Dermis blood vessel endothelial cell (primary cell): ENCODE data around the gene NUDT3. TPM values are rescaled to one million over a fixed set of nuclear protein-coding genes. Genes with fewer than 3 reads are reported as not detected.
"Not testable (repeated sequence)": the region's sequence is repeated elsewhere in the genome, so short reads cannot be mapped to it uniquely, and the experiment has no call there.

Experiments used
- DNase-seq: peaks from one replicate; pipeline ENCODE4 v3.0.0; 2010
- total RNA-seq: library from RNA; depleted of rRNA; stranded (reverse); fragments of >200 nt; gene quantifications from 2 replicates; pipeline ENCODE4 v1.2.3, GENCODE V29; 2014

The NUDT3 gene
- total RNA-seq, result 24.3 and 33.9 TPM in 2 replicates

GRCh38 chr6:34392497-34393190 lies at the start of gene NUDT3:
Gene NUDT3 (minus strand): TSS chr6:34392669. CDS start chr6:34392362, 307 bp downstream.
- DNase-seq, result peak; percentile 96

- no peak for DNase-seq
Observed at GRCh38 chr6:34441526-34441925, 49.1 kb upstream of the NUDT3 start.

- no peak for DNase-seq
Observed at GRCh38 chr6:34439442-34439841, 47.0 kb upstream of the NUDT3 start.

- no peak for DNase-seq
Observed at GRCh38 chr6:34438705-34439104, 46.2 kb upstream of the NUDT3 start.

- DNase-seq, result no peak
Observed at GRCh38 chr6:34437644-34437970, 45.1 kb upstream of the NUDT3 start.

DNA sequence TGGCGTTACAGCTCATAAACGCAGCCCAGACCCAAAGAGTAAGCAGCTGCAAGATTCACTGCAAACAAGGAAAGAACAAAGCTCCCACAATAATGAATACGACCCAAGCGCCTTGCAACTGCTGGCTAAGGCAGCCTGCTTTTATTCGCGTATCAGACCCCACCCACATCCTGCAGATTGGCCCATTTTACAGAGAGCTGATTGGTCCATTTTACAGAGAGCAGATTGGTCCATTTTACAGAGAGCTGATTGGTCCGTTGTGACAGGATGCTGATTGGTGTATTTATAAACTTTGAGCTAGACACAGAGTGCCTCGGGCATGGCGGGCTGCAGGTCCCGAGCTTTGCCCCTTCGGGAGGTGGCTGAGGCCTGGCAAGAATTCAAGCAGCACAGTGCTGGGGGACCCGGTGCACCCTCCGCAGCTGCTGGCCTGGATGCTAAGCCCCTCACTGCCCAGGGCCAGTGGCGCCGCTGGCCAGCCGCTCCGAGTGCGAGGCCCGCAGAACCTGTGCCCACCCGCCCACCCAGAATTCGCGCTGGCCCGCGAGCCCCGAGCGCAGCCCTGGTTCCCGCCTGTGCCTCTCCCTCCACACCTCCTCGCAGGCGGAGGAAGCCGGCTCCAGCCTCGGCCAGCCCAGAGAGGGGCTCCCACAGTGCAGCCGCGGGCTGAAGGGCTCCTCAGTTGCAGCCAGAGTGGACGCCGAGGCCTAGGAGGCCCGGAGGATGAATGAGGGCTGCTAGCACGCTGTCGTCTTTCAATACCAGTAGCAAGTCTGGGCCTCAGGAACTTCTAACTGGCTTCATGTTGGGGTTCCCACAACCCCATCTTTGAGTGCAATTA lies 44.6 kb upstream of the NUDT3 start:
- no peak for DNase-seq

GRCh38 chr6:34435916-34436315 lies 43.4 kb upstream of the NUDT3 start:
- no peak for DNase-seq

DNA sequence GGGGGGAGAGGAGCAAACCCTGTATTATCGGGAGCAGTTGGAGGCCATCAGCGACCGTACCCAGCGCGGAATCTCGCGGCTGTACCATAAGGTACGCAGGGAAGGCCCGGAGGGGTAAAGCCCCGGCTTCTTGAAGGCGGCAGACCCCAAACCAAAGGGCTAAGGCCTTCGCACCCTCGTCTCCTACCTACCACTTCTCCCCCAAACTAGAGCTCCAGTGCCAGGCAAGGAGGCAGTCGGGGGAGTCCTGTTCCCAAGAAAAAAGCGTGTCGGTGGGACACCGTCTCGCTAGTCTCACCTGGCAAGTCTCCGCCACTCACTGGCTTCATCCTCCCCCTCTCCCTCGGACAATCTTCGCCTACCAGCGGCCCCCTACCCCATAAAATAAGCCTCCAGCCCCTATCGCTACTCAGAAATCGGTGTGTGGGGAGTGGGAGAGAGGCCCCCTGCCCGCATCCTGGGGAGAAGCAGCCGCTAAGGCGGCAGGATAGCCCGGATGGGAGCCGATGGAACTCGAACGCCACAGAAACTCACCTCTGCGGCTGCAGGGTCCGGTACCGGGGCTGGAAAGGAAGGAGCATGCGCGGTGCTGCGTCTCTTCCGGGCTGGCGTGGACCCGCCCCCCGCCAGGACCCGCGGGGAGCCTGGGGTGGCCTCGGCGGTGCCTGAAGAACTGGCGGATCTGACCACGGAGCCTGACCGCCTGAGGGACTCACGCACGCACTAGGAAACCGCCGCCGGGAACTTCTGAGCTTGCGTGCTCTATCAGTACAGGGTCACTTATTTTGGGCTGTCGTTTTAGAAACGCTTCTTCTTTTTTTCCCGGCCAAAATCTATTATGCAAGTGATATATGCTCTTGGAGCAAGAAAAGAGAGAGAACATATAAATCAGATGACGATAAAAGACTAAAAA lies 33.3 kb upstream of the NUDT3 start, which contains the start of gene RPS10:
TSS of gene RPS10 (minus strand) at position 572 of the 913 bp plus-strand sequence. CDS start 848 bp downstream, outside the sequence.
- DNase-seq, result peak; percentile 97

- no peak for DNase-seq
Observed at GRCh38 chr6:34425132-34425497, 32.6 kb upstream of the NUDT3 start.

DNA sequence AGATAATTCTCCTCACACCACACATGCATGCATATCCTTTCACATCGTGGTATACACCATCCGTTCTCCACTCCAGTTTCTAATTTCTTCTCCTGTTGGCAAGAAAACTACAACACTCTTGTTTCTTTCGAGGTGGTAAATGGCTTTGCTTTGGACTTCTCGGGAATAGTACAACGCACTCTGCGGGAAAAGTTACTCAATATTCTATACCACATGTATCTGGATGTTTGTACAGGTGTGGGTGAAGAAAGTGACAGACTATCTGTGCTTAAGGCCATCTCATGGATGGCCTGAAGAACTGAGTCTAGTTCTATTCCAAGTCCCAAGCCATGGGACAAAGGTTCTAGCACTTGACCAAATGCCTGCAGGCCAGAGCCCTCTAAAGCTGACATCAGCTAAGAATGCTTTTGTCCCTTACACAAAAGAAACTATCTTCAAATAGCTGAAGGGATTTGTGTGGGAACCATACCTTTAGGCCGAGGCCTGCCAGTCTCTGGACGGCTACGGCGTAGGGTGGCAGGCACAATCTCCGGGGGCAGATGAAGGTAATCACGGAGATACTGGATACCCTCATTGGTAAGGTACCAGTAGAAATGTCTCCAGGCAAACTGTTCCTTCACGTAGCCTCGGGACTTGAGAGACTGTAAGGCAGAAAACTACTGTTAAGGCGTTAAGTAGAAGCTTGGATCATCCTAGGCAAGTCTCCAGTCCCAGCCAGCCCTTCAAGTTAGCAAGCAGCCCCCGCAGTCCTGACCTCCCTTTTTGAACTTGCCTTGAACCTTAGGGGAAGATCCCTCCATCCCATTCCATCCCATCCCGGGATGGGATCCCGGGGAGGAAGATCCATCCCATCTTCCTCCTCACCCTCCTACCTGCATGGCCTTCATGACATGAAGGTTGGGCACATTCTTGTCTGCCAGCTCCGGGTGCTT lies 32.0 kb upstream of the NUDT3 start:
- DNase-seq, result no peak

- DNase-seq, result no peak
Observed at GRCh38 chr6:34423254-34423653, 30.8 kb upstream of the NUDT3 start.

- DNase-seq, result no peak
Observed at GRCh38 chr6:34418367-34418766, 25.9 kb upstream of the NUDT3 start.

DNA sequence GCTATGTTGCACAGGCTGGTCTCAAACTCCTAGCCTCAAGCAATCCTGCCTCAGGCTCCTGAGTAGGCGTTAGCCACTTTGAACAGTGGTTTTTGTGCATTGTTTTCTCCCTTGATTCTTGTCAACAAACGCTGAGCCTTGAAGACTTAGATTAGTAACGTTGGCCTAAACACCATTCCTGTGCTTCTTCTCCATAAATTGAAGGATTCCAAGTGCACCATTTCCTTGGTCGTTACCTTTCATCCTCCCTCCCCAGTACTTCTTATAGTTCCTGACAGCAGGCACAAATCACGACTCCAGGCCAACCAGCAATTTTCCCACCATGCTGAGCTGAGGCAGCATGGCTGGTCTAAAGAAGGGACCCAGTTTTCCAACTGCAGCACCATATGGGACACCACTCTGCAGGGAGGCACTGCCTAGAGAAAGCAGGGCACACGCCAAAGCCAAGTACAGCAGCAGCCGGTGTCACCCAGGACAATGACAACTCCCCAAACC lies 24.5 kb upstream of the NUDT3 start:
- DNase-seq, result no peak

DNA sequence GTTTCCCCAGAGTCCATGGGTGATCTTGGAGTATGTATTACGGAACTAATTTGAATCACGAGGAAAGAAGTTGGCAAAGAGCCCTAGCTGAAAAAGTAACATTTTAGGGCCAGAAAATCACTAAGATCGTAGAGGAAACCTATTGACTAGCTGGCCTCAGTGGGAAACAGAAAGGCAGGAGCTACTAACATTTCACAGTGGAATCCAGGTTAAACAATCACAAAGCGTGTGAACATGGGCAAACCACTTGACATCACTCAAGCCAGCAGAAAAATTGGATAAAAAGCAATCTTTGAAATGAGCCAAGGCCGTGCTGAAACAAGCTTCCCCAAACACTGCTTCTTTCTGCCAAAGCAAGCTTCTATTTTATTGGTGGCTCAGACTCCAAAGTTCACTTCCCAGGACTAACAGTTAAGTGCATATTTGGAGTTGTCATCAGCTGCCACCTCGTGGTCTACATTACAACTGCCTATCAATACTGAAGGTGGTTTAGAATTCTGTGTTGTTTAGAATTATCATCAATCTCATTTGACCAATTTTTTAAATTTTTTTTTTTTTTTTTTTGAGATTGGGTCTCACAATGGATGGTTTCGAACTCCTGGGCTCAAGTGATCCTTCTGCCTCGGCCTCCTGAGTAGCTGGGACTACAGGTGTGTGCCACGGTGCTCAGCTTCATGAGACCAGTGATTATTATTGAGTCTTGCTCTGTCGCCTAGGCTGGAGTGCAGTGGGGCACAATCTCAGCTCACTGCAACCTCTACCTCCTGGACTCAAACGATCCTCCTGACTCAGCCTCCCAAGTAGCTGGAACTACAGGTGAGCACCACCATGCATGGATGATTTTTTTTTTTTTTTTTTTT lies 22.8 kb upstream of the NUDT3 start:
- peak; percentile 88 for DNase-seq

DNA sequence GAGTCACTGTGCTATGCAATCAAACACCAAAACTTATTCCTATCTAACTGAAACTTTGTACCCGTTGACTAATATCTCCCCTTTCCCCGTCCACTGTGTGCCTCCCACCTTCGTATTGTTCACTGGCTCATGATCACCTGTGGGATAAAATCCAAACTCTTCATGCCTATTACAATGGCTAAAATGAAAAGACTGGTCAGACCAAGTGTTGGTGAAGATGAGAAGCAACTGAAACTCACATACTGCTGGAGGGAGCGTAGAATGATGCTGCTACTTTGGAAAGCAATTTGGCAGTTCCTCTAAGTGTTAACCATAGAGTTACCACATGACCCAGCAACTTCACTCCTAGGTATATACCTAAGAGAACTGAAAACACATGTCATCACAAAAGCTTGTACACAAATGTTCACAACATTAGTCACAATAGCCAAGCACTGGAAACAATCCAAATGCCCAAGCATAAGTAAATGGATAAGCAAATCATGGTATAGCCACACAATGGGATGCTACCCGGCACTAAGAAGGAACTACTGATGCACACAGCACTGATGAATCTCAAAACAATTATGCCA lies 20.3 kb upstream of the NUDT3 start:
- DNase-seq, result no peak

DNA sequence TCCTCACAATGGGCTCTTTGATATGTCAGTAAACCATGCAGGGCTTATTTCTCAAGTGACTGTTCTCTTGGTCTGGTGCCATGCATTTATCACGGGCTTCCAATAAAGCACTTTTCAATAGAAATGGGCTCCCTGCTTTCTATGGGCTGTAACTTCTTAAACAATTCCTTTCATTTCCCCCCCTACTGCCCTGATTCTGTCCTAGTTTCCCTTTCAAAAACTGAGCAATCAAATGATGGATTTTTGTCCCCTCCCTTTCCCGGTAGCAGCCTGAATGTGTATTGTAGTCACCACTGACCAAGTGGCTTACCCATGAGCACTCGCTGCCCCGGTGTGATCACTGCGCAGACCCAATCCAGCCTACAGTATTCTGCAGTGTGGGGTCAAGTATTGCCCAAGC lies 19.5 kb upstream of the NUDT3 start:
- DNase-seq, result no peak

- not testable (repeated sequence) for DNase-seq
Observed at GRCh38 chr6:34407915-34408314, 15.4 kb upstream of the NUDT3 start.

GRCh38 chr6:34396518-34396917 lies 4.0 kb upstream of the NUDT3 start:
- DNase-seq, result no peak

DNA sequence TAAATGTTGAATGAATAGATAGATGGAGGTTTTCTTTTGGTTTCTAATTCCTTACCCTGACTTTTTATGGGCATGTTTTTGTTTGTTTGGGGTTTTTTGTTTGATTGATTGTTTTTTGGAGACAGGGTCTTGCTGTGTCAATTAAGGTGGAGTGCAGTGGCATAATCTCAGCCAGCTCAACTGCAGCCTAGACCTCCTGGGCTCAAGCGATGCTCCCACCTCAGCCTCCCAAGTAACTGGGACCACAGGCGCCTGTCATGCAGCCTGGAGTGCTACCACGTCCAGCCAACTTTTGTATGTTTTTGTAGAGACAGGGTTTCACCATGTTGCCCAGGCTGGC lies 1.5 kb upstream of the NUDT3 start:
- DNase-seq, result no peak

- DNase-seq, result no peak
Observed at GRCh38 chr6:34393191-34393965, 909 bp upstream of the NUDT3 start.
